Right hindlimb (tissue), 1 donor: ENCODE results near the gene AQR.
"Not testable (repeated sequence)": the region's sequence is repeated elsewhere in the genome, so short reads cannot be mapped to it uniquely, and the experiment has no call there.

Experiments
- DNase-seq: peaks from one replicate; pipeline ENCODE4 v3.0.0-alpha.2; 2018

The AQR gene

DNA sequence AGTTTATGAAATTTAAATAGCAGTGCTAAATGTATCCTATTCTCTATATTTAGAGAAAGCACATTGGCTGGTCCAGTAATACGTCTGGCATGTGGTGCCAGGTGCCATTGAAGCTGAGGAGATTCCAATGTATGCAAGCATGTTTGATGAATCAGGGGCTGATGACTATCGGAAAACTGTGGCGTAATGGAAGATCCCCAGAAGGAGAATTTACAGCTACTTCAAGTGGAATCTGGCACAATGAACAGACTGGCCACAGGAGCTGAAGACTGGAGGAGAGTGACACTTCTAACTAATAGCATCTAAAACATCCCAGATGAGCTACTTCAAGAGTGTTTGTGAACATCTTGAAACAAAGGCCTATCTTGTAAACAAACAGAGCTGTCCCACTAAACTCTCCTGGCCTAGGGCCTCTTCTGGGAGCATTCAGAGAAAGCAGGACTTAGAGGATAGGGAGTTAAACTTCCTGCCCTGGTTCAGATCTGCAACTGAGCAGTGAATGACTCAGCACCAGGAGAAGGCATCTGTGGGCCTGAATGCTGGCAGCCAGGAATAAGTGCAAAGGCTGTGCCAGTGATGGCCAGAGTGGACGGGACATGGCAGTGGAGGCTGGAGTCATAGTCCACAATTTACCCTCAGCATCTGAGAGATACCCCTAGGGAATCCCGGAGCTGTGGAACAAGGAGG, 159.0 kb downstream of the AQR start:
- DNase-seq = no peak

GRCh38 chr15:34809186-34809585, 160.4 kb downstream of the AQR start:
- DNase-seq = no peak

GRCh38 chr15:34808016-34808415, 161.5 kb downstream of the AQR start:
- DNase-seq = no peak

DNA sequence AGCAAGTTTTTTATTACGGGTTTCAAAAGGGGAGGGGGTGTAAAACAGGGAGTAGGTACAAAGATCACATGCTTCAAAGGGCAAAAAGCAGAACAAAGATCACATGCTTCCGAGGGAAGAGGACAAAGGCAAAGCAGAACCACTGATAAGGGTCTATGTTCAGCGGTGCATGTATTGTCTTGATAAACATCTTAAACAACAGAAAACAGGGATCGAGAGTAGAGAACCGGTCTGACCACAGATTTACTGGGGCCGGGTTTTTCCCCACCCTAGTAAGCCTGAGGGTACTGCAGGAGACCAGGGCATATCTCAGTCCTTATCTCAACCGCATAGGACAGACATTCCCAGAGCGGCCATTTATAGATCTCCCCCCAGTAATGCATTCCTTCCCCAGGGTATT, 162.3 kb downstream of the AQR start:
- DNase-seq = not testable (repeated sequence)

DNA sequence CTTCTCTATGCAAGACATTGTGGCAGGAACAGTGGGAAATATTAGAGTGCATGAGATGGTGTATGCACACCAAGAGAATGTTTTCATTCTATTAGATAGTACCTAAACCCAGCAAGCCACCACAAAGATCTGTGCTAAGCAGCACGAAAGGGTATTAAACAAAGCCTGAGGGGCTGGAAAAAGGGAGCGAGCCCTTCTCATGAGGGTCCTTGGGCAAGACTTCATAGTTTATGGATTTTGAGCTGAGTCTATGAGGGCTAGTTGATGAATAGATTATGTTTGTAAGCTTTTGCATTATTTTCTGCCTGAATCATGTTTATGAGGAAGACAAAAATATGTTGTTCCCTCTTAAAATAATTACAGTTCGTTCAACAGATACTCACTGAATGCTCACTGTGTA, 164.8 kb downstream of the AQR start:
- DNase-seq = no peak

- no peak for DNase-seq
These were observed 165.4 kb downstream of the AQR start for GRCh38 chr15:34804113-34804512.

DNA sequence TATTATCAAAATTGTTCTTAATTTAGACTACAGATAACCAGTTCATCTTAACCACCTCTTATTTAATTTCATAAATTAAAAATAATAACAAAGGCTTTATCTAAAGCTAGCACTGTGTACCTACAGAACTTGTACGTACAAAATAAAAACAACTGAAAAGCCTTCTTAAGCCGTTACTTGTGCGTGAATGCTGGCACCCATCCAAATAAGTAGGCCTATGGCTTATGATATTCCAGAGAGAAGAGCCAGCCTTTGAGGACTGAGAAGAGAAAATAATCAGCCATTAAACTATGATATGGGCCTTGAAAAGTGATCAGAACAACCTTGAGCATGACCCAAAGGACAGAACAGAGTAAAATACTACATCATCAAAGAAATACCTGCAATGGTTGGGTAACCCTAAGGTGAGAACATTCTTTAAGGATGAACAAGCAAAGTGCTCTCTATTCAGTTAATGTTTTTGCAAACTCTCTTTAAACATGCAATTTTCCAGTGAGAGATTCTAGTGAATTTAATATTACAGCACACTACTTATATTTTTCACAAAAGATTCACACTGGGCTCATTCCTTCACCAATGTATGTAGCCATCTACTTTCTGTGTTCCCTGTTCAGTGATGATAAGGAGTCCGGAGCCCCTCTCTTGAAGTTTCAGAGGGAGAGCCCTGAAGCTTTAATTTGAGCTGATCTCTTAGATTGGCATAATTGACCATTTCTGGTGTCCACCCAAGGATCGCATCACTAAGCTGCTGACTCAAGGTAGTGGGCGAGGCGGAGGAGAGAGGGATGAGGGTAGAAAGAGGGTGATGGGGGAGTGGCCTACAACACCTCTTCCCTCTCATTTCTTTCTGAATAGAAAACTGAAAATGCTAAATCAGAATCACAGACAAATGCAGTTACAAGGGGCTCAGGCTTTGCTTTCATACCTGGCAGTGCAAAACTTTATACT, 166.5 kb downstream of the AQR start:
- no peak for DNase-seq

DNA sequence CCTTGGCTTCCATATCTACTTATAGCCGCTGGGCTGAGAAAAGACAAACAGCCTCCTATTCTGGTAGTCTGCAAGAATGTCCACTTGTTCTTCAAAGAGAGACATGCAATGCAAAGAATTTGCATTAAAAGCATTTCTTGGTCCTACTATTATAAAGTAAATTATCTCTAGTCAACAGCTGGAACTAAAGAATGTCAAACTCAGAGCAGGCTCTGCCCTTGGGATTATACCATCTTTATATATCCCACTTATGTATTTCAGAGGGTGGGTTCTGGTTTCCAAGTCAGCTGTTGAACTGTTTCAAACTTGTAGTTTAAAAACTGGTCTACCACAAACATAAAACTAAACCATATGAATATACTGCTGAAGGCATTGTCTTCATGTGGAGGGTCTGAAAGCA, 167.2 kb downstream of the AQR start:
- DNase-seq = no peak
